PFSK-1 (cell line): Measurements from ENCODE around the gene RASIP1.

Source experiments
- FOXP2 ChIP-seq: optimal IDR thresholded peaks from 2 replicates; pipeline ENCODE3; 2011; ENCODE audit warnings: borderline replicate concordance, control low read depth, inconsistent platforms; ENCODE audit not compliant: insufficient read depth; ENCODE audit errors: extremely low read length, extremely low read depth
- POLR2AphosphoS5 ChIP-seq: IDR thresholded peaks from 2 replicates; pipeline ENCODE4 v1.6.1; 2012; ENCODE audit warnings: low read depth, mild to moderate bottlenecking, control low read depth, low read length, moderate library complexity
- REST ChIP-seq, 2 experiments: IDR thresholded peaks; 2 replicates each; pipeline versions ENCODE4 v1.6.1 to v1.8.0; 2011 to 2012; ENCODE audit warnings: low read depth in 2 of 2, low read length in 2 of 2, control low read depth in 1 of 2, inconsistent platforms in 1 of 2, mild to moderate bottlenecking in 1 of 2, moderate library complexity in 1 of 2; ENCODE audit not compliant: insufficient read depth in 1 of 2
- SIN3A ChIP-seq: IDR thresholded peaks from 2 replicates; pipeline ENCODE4 v1.6.1; 2012; ENCODE audit warnings: mild to moderate bottlenecking, low read length, moderate library complexity, borderline replicate concordance; ENCODE audit not compliant: insufficient read depth
- TAF1 ChIP-seq: IDR thresholded peaks from 2 replicates; pipeline ENCODE4 v1.6.1; 2012; ENCODE audit warnings: low read length, control low read depth, borderline replicate concordance; ENCODE audit not compliant: insufficient read depth

RASIP1 gene

DNA sequence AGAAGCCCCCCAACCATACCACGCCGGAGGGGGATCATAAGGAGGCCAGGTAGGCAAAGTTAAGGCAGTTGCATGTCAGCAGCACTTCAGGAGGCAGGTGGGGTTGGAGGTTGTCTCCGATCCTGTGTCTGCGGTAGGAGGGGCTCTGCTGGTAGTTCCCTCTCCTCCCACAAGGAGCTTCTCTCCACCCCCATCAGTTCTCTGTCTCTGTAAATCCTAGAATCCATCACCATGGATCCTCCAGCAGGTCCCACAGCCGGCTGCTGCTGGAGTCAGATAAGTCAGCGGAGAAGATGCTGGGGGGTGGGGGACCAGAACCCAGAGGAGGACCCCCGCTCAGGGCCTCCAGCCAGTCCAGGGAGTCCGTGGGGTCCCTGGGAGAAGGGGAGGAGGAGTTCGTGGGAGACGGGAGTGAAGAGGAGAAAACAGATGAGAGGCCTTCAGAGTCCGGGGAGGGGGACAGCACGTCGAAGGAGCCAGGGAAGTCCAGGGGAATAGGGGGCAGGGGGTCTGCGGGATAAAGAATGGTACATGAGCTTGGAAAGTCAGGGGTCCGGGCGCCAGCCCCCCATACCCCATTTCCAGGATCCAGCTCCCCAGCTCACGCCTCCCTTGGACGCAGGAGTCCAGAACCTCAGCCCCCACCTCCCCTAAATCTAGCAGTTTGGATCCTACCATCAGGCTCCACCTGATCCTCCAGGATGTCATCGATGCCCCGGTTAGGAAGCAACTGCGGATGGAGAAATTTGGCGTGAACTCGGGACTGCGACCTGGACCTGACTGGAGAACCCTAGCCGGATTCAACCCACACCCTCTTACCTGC lies 27.2 kb downstream of the RASIP1 start:
- no peak for TF ChIP-seq FOXP2
- TF ChIP-seq SIN3A: no peak
- TF ChIP-seq TAF1: no peak
- TF ChIP-seq REST (IDR thresholded peaks at IDR 0.05; ENCODE audit: insufficient read depth in 1 of 2, low read depth in 2 of 2, low read length in 2 of 2): no peak
- no peak for TF ChIP-seq POLR2AphosphoS5

DNA sequence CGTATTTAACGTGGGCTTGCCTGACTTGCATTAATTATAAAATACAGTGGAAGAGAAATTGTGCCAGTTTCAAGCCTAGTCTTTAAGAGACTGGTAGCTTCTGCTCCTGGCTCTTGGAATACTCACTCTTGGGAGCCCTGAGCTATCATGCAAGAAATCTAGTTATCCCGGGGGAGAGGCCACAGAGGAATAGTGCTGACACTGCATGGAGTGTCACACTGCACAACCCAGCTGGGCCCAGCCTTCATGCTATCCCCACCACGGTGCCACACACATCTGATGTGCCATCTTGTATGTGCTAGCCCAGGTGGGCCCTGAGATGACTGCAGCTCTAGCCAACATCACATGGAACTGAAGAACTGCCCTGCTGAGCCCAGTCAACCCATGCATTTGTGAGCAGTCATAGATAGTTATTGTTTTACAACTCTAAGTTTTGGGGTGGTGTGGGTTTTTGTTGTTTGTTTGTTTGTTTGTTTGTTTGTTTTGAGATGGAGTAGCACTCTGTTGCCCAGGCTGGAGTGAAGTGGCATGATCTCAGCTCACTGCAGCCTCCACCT lies 29.2 kb downstream of the RASIP1 start:
- TF ChIP-seq POLR2AphosphoS5 (peak; percentile 45; the same call in 1 of the 2 replicates), SIN3A (no peak)

- no peak for TF ChIP-seq SIN3A
- no peak for TF ChIP-seq TAF1
- TF ChIP-seq REST (IDR thresholded peaks at IDR 0.05; ENCODE audit: insufficient read depth in 1 of 2, low read depth in 2 of 2, low read length in 2 of 2): no peak
- TF ChIP-seq FOXP2: no peak
- TF ChIP-seq POLR2AphosphoS5: no peak
Observed at GRCh38 chr19:48708471-48708870, 31.9 kb downstream of the RASIP1 start.

- TF ChIP-seq SIN3A (no peak), POLR2AphosphoS5 (no peak), FOXP2 (no peak), TAF1 (no peak), REST (IDR thresholded peaks at IDR 0.05; ENCODE audit: insufficient read depth in 1 of 2, low read depth in 2 of 2, low read length in 2 of 2) (no peak)
Observed at GRCh38 chr19:48705431-48705830, 35.0 kb downstream of the RASIP1 start.

DNA sequence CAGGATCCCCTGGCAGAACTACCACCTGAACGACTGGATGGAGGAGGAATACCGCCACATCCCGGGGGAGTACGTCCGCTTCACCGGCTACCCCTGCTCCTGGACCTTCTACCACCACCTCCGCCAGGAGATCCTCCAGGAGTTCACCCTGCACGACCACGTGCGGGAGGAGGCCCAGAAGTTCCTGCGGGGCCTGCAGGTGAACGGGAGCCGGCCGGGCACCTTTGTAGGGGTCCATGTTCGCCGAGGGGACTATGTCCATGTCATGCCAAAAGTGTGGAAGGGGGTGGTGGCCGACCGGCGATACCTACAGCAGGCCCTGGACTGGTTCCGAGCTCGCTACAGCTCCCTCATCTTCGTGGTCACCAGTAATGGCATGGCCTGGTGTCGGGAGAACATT lies 37.1 kb downstream of the RASIP1 start:
- TF ChIP-seq TAF1 (no peak), REST (IDR thresholded peaks at IDR 0.05; ENCODE audit: insufficient read depth in 1 of 2, low read depth in 2 of 2, low read length in 2 of 2) (no peak), FOXP2 (no peak), POLR2AphosphoS5 (no peak), SIN3A (no peak)
